ENCODE results near the gene MAMDC2.

The MAMDC2 gene

DNA sequence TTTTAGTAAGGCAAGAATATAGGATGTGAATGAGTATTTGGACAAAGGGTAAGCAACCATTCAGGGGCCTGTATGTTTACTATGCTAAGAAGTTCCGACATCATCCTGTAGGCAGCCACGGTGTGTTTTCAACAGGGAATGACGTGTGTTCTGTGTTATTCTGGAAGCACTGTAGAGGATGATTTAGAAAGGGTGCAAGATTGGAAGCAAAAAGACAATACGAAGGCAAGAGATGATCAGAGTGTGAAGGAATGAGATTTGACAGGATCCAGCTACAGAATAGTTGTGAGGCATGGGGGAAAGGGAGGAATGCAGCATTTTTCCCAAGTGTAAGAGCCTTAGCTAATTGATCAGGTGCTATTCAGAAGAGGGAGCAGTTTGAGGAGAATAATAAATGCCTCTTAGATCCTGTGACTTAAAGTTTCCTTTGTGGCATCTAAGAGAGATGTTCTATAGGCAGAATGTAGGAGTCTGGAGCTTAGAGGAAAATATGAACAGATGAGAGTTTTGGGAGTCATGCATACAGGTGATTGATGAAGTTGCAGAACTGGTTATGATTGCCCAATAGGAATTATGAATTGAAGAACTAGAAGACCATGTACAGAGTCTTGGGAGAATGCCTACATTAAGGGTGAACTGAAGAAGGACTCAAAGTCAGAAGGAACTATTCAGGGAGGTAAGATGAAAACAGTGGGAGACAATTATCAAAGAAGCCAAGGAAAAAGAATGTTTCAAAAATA lies 217.7 kb downstream of the MAMDC2 start:
- no peak overlapping the region for H3K18ac ChIP-seq (ENCODE audit: low read length)
- H3K36me3 ChIP-seq (replicated peaks in 1 of 2; ENCODE audit: control insufficient read depth in 2 of 2, insufficient read depth in 2 of 2, low read length in 2 of 2) = peaks cover 5 to 62% of the 10 kb centered on the region in 2 donors
- DNase-seq (ENCODE audit: low spot score) = no peak
- H3K23ac ChIP-seq (ENCODE audit: low read depth, low read length, poor library complexity) = no peak overlapping the region
- H3K27me3 ChIP-seq (ENCODE audit: control insufficient read depth in 3 of 3, insufficient read depth in 3 of 3, low read depth in 1 of 3, low read length in 3 of 3) = no peaks in the 10 kb centered on the region
- H4K91ac ChIP-seq (ENCODE audit: low read depth, low read length, poor library complexity) = no peak overlapping the region
- H2BK5ac ChIP-seq (ENCODE audit: low read length) = no peak overlapping the region
- H3K4me2 ChIP-seq (ENCODE audit: insufficient read depth, low read length, poor library complexity, severe bottlenecking) = no peak overlapping the region
- H3K4me1 ChIP-seq (ENCODE audit: control insufficient read depth in 2 of 2, insufficient read depth in 1 of 2, low read depth in 1 of 2, low read length in 2 of 2) = peaks cover 11 to 15% of the 10 kb centered on the region in 2 donors
- no peak overlapping the region for H4K8ac ChIP-seq (ENCODE audit: low read depth, low read length)
- no peak overlapping the region for H2BK12ac ChIP-seq (ENCODE audit: low read length)
- H2AK5ac ChIP-seq (ENCODE audit: low read depth, low read length) = no peak overlapping the region
- peaks cover 2% of the 10 kb centered on the region for H3K79me1 ChIP-seq (ENCODE audit: low read depth, low read length)
- H3K14ac ChIP-seq (ENCODE audit: low read length) = no peak overlapping the region
- no peaks in the 10 kb centered on the region for H3K9me3 ChIP-seq (replicated peaks in 1 of 2; ENCODE audit: control insufficient read depth in 2 of 2, insufficient read depth in 1 of 2, low read depth in 1 of 2, low read length in 2 of 2)
- no peak overlapping the region for H2BK15ac ChIP-seq (ENCODE audit: low read length)
- H3K27ac ChIP-seq (replicated peaks; ENCODE audit: low read length) = no peak overlapping the region
- no peak overlapping the region for H3K4me3 ChIP-seq (ENCODE audit: low read length in 2 of 2)
- no peak overlapping the region for H3K9ac ChIP-seq (ENCODE audit: low read depth, low read length, poor library complexity)
- no peak overlapping the region for H3K4ac ChIP-seq (ENCODE audit: low read length)
- no peak overlapping the region for H2AFZ ChIP-seq (ENCODE audit: low read length)
- no peak overlapping the region for H2BK120ac ChIP-seq (ENCODE audit: low read depth, low read length)
- WGBS, 2 donors (ENCODE audit: extremely low coverage in 2 of 2, insufficient read length in 2 of 2, insufficient replicate concordance in 1 of 2) = no CpG with 5 or more reads among the region's 4 CpGs

DNA sequence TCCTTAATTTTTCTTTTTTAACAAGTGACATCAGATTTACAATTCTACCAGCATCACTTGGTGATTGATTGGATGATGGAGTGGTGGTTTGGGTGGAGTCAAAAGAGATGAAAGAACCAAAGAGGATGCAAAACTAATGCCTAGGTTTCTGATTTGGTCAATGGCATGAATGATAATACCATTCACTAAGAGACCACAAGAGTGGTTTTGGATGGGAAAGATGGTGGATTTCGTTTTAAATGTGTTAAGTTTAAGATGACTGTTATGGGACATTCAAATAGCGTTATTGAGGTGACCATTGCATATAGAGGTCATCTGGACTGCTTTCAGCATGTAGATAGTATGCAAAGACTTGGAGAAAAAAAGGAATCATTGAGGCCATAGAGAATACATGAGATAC lies 218.7 kb downstream of the MAMDC2 start:
- Histone ChIP-seq H3K4me3 (ENCODE audit: low read length in 2 of 2) (no peak overlapping the region), H3K23ac (ENCODE audit: low read depth, low read length, poor library complexity) (no peak overlapping the region), H4K8ac (ENCODE audit: low read depth, low read length) (no peak overlapping the region), H4K91ac (ENCODE audit: low read depth, low read length, poor library complexity) (no peak overlapping the region), H3K18ac (ENCODE audit: low read length) (no peak overlapping the region), H3K9ac (ENCODE audit: low read depth, low read length, poor library complexity) (no peak overlapping the region), H2AFZ (ENCODE audit: low read length) (no peak overlapping the region), H3K4ac (ENCODE audit: low read length) (no peak overlapping the region), H3K4me2 (ENCODE audit: insufficient read depth, low read length, poor library complexity, severe bottlenecking) (no peak overlapping the region), H3K79me1 (ENCODE audit: low read depth, low read length) (peaks cover 2% of the 10 kb centered on the region), H2AK5ac (ENCODE audit: low read depth, low read length) (no peak overlapping the region), H2BK15ac (ENCODE audit: low read length) (no peak overlapping the region), H3K27ac (replicated peaks; ENCODE audit: low read length) (no peak overlapping the region), H2BK12ac (ENCODE audit: low read length) (no peak overlapping the region), H3K9me3 (replicated peaks in 1 of 2; ENCODE audit: control insufficient read depth in 2 of 2, insufficient read depth in 1 of 2, low read depth in 1 of 2, low read length in 2 of 2) (no peaks in the 10 kb centered on the region), H3K4me1 (ENCODE audit: control insufficient read depth in 2 of 2, insufficient read depth in 1 of 2, low read depth in 1 of 2, low read length in 2 of 2) (peaks cover 5 to 7% of the 10 kb centered on the region in 2 donors), H2BK120ac (ENCODE audit: low read depth, low read length) (no peak overlapping the region), H3K27me3 (ENCODE audit: control insufficient read depth in 3 of 3, insufficient read depth in 3 of 3, low read depth in 1 of 3, low read length in 3 of 3) (no peaks in the 10 kb centered on the region), H2BK5ac (ENCODE audit: low read length) (no peak overlapping the region), H3K36me3 (replicated peaks in 1 of 2; ENCODE audit: control insufficient read depth in 2 of 2, insufficient read depth in 2 of 2, low read length in 2 of 2) (peaks cover 5 to 73% of the 10 kb centered on the region in 2 donors), H3K14ac (ENCODE audit: low read length) (no peak overlapping the region)
- 100% methylated on average over 1 of the region's 2 CpGs; no CpG with 5 or more reads in 1 of the 2 donors for WGBS, 2 donors (ENCODE audit: extremely low coverage in 2 of 2, insufficient read length in 2 of 2, insufficient replicate concordance in 1 of 2)
- DNase-seq (ENCODE audit: low spot score) = no peak

- Histone ChIP-seq H3K36me3 (replicated peaks in 1 of 2; ENCODE audit: control insufficient read depth in 2 of 2, insufficient read depth in 2 of 2, low read length in 2 of 2) (peaks cover 8 to 79% of the 10 kb centered on the region in 2 donors), H2BK12ac (ENCODE audit: low read length) (no peak overlapping the region), H3K27ac (replicated peaks; ENCODE audit: low read length) (no peak overlapping the region), H3K27me3 (ENCODE audit: control insufficient read depth in 3 of 3, insufficient read depth in 3 of 3, low read depth in 1 of 3, low read length in 3 of 3) (no peaks in the 10 kb centered on the region), H3K9ac (ENCODE audit: low read depth, low read length, poor library complexity) (no peak overlapping the region), H2AK5ac (ENCODE audit: low read depth, low read length) (no peak overlapping the region), H2AFZ (ENCODE audit: low read length) (no peak overlapping the region), H3K23ac (ENCODE audit: low read depth, low read length, poor library complexity) (no peak overlapping the region), H3K79me1 (ENCODE audit: low read depth, low read length) (peaks cover 2% of the 10 kb centered on the region), H2BK15ac (ENCODE audit: low read length) (no peak overlapping the region), H4K91ac (ENCODE audit: low read depth, low read length, poor library complexity) (no peak overlapping the region), H3K4ac (ENCODE audit: low read length) (no peak overlapping the region), H3K4me3 (ENCODE audit: low read length in 2 of 2) (no peak overlapping the region), H2BK5ac (ENCODE audit: low read length) (no peak overlapping the region), H3K14ac (ENCODE audit: low read length) (no peak overlapping the region), H3K4me1 (ENCODE audit: control insufficient read depth in 2 of 2, insufficient read depth in 1 of 2, low read depth in 1 of 2, low read length in 2 of 2) (peaks cover 0 to 5% of the 10 kb centered on the region in 2 donors), H3K18ac (ENCODE audit: low read length) (no peak overlapping the region), H4K8ac (ENCODE audit: low read depth, low read length) (no peak overlapping the region), H3K9me3 (replicated peaks in 1 of 2; ENCODE audit: control insufficient read depth in 2 of 2, insufficient read depth in 1 of 2, low read depth in 1 of 2, low read length in 2 of 2) (no peaks in the 10 kb centered on the region), H2BK120ac (ENCODE audit: low read depth, low read length) (no peak overlapping the region), H3K4me2 (ENCODE audit: insufficient read depth, low read length, poor library complexity, severe bottlenecking) (no peak overlapping the region)
- no peak for DNase-seq (ENCODE audit: low spot score)
- WGBS, 2 donors (ENCODE audit: extremely low coverage in 2 of 2, insufficient read length in 2 of 2, insufficient replicate concordance in 1 of 2) = no CpG with 5 or more reads among the region's 6 CpGs
These were observed 219.3 kb downstream of the MAMDC2 start for GRCh38 chr9:70262948-70263347.

DNA sequence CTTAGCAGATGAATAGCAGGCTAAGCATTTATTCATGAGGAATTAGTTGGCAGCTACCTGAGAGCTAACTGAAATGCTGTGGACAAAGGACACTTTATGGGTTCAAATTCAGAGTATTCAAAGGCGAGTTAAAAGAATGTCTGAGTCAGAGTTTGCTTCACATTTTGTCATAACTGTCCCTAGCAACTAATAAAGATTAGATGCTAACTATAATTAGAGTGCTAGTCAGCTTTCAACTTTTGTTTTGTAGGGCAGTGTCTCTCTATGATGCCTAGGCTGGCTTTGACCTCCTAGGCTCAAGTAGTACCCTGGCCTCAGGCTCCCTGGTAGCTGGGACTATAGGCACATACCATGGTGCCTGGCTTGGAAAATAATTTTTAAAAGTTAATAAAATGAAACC lies 219.8 kb downstream of the MAMDC2 start:
- H3K18ac ChIP-seq (ENCODE audit: low read length) = no peak overlapping the region
- H3K14ac ChIP-seq (ENCODE audit: low read length) = no peak overlapping the region
- no peak overlapping the region for H2AFZ ChIP-seq (ENCODE audit: low read length)
- H3K79me1 ChIP-seq (ENCODE audit: low read depth, low read length) = peaks cover 2% of the 10 kb centered on the region
- no CpG with 5 or more reads among the region's 1 CpG for WGBS, 2 donors (ENCODE audit: extremely low coverage in 2 of 2, insufficient read length in 2 of 2, insufficient replicate concordance in 1 of 2)
- DNase-seq (ENCODE audit: low spot score) = no peak
- no peak overlapping the region for H4K91ac ChIP-seq (ENCODE audit: low read depth, low read length, poor library complexity)
- no peak overlapping the region for H3K4ac ChIP-seq (ENCODE audit: low read length)
- peaks cover 8 to 83% of the 10 kb centered on the region in 2 donors for H3K36me3 ChIP-seq (replicated peaks in 1 of 2; ENCODE audit: control insufficient read depth in 2 of 2, insufficient read depth in 2 of 2, low read length in 2 of 2)
- no peak overlapping the region for H2BK5ac ChIP-seq (ENCODE audit: low read length)
- H3K4me2 ChIP-seq (ENCODE audit: insufficient read depth, low read length, poor library complexity, severe bottlenecking) = no peak overlapping the region
- H3K9me3 ChIP-seq (replicated peaks in 1 of 2; ENCODE audit: control insufficient read depth in 2 of 2, insufficient read depth in 1 of 2, low read depth in 1 of 2, low read length in 2 of 2) = no peaks in the 10 kb centered on the region
- no peak overlapping the region for H3K9ac ChIP-seq (ENCODE audit: low read depth, low read length, poor library complexity)
- H3K23ac ChIP-seq (ENCODE audit: low read depth, low read length, poor library complexity) = no peak overlapping the region
- H3K4me1 ChIP-seq (ENCODE audit: control insufficient read depth in 2 of 2, insufficient read depth in 1 of 2, low read depth in 1 of 2, low read length in 2 of 2) = peaks cover 0 to 3% of the 10 kb centered on the region in 2 donors
- H4K8ac ChIP-seq (ENCODE audit: low read depth, low read length) = no peak overlapping the region
- H2BK120ac ChIP-seq (ENCODE audit: low read depth, low read length) = no peak overlapping the region
- no peak overlapping the region for H2BK15ac ChIP-seq (ENCODE audit: low read length)
- H2BK12ac ChIP-seq (ENCODE audit: low read length) = no peak overlapping the region
- no peaks in the 10 kb centered on the region for H3K27me3 ChIP-seq (ENCODE audit: control insufficient read depth in 3 of 3, insufficient read depth in 3 of 3, low read depth in 1 of 3, low read length in 3 of 3)
- H2AK5ac ChIP-seq (ENCODE audit: low read depth, low read length) = no peak overlapping the region
- no peak overlapping the region for H3K4me3 ChIP-seq (ENCODE audit: low read length in 2 of 2)
- no peak overlapping the region for H3K27ac ChIP-seq (replicated peaks; ENCODE audit: low read length)
